Lower leg skin (tissue), 4 donors: ENCODE measurements around the gene DOCK3. TPM values are rescaled to one million over a fixed set of nuclear protein-coding genes. Genes with fewer than 3 reads are reported as not detected.
A peak's percentile ranks its signal among the peaks of the same experiment; 100 is the strongest.

ENCODE experiments used
- DNase-seq, 2 donors: peaks; one replicate each; pipeline ENCODE4 v3.0.0-alpha.2; 2019; ENCODE audit warnings: low spot score in 2 of 2
- H3K4me3 ChIP-seq: fragments of 200-600 bp; sonication (generic); 2 replicates; pipeline ENCODE4 v1.5.1; 2017; ENCODE audit warnings: mild to moderate bottlenecking, low read depth; ENCODE audit not compliant: poor library complexity, severe bottlenecking
- POLR2A ChIP-seq, 2 donors: fragments of 450-650 bp; IDR thresholded peaks; one replicate each; pipeline ENCODE4 v1.6.1; 2016 to 2017; ENCODE audit warnings: antibody characterized with exemption in 2 of 2, mild to moderate bottlenecking in 1 of 2, moderate library complexity in 1 of 2
- WGBS, 2 donors: methylation state at CpG; one replicate each; pipeline ENCODE4 v1.1.5; 2018; 5-methylcytosine and 5-hydroxymethylcytosine counted together
- intact Hi-C: fragments of 100-400 bp; cut with DNase I; formaldehyde crosslinking; loops from one replicate; pipeline ENCODE4 v1.15.0; 2023; ENCODE audit warnings: low total_unique reads
- total RNA-seq, 4 donors: library from RNA; depleted of rRNA; stranded (reverse); fragments of >200 nt; gene quantifications; one replicate each; pipeline ENCODE4 v1.1.0, GENCODE V29; 2016
- TF ChIP-seq, protein P1 (sequence below), 3 donors: fragments of 450-650 bp; IDR thresholded peaks; one replicate each; pipeline ENCODE4 v1.5.1; 2016; ENCODE audit warnings: antibody characterized with exemption in 3 of 3, mild to moderate bottlenecking in 3 of 3, moderate library complexity in 2 of 3

Gene DOCK3
- total RNA-seq, 4 donors from 2014 or later: 2.0 to 4.5 (median 3.0) TPM

DNA sequence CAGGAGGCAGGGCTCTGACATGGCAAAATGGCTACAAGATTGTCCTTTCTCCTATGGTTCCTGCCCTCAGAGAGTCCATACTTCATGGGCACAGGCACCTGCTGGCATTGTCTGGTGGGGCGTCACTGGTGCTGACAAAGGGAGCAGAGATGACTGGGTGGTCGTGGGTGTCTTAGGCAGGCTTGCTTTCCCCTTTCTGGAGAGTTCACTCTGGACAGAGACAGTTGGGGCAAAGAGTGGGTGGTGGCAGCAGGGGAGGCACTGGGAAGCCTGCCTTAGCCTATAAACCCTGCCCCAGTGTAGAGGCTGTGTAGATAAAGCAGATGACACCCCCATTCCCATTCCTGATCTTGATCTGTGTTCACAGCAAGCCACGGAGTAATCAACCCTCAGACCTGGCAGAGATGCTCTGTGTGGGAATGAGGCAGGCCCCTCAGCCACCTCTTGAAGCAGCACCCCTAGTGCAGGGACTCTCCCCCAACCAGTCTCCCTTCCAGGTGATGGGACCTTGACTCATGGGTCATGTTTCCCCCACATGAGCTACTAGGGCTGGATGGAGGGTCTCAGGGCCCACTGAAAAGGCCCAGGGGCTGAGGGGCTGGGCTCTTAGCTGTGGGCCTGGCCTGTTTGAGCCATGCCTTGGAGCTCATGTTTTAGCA lies 20.7 kb upstream of the DOCK3 start:
- TF ChIP-seq POLR2A (IDR thresholded peaks at IDR 0.05): no peak
- TF ChIP-seq, protein P1, sequence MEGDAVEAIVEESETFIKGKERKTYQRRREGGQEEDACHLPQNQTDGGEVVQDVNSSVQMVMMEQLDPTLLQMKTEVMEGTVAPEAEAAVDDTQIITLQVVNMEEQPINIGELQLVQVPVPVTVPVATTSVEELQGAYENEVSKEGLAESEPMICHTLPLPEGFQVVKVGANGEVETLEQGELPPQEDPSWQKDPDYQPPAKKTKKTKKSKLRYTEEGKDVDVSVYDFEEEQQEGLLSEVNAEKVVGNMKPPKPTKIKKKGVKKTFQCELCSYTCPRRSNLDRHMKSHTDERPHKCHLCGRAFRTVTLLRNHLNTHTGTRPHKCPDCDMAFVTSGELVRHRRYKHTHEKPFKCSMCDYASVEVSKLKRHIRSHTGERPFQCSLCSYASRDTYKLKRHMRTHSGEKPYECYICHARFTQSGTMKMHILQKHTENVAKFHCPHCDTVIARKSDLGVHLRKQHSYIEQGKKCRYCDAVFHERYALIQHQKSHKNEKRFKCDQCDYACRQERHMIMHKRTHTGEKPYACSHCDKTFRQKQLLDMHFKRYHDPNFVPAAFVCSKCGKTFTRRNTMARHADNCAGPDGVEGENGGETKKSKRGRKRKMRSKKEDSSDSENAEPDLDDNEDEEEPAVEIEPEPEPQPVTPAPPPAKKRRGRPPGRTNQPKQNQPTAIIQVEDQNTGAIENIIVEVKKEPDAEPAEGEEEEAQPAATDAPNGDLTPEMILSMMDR (IDR thresholded peaks at IDR 0.05): no peak
- no peak for DNase-seq
- WGBS, 2 donors: 77 to 81% methylated on average over 3 of the region's 3 CpGs
- intact Hi-C loops: no loop called here
- no peak overlapping the region for H3K4me3 ChIP-seq

DNA sequence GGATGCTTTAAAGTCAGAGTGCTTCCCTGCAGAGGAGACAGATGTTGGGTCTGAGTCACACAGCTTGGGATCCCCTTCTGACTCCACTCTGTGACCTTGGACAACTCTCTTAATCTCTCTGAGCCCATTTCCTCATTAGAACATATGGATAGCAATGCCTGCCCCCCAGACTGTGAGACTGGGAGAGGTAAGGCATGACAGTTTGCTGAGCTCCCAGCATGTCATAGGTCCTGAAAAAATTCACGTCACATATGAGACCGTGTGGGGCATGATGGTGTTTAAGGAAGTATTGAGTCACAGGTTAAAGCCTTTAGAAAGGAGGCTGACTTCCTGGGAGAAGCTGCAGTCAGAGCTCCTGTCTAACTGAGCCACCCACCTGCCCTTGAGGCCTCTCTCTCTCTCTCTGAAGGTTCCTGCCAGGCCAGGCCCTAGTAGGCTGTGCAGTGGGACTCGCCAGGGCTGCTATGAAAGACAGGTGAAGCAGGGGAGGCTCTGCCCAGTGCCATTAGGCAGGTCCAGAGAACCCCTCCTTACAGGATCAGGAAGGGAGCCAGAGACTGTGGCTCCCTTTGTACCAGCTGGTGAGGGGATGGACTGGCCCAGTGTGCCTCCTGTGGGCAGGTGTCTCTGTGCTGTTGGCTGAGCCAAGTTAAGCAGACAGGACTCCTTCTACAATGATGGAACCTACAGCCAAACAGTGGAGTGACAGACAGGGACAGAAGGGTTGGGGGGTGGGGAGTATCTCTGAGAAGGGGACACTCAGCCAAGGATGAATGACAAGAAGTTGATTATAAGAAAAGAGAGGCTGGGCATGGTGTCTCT lies 19.5 kb upstream of the DOCK3 start:
- no peak overlapping the region for H3K4me3 ChIP-seq
- 64 to 69% methylated on average over 2 of the region's 3 CpGs for WGBS, 2 donors
- no peak for DNase-seq
- intact Hi-C loops: no loop called here
- no peak for TF ChIP-seq POLR2A (IDR thresholded peaks at IDR 0.05)
- TF ChIP-seq, protein P1 (IDR thresholded peaks at IDR 0.05): no peak

DNA sequence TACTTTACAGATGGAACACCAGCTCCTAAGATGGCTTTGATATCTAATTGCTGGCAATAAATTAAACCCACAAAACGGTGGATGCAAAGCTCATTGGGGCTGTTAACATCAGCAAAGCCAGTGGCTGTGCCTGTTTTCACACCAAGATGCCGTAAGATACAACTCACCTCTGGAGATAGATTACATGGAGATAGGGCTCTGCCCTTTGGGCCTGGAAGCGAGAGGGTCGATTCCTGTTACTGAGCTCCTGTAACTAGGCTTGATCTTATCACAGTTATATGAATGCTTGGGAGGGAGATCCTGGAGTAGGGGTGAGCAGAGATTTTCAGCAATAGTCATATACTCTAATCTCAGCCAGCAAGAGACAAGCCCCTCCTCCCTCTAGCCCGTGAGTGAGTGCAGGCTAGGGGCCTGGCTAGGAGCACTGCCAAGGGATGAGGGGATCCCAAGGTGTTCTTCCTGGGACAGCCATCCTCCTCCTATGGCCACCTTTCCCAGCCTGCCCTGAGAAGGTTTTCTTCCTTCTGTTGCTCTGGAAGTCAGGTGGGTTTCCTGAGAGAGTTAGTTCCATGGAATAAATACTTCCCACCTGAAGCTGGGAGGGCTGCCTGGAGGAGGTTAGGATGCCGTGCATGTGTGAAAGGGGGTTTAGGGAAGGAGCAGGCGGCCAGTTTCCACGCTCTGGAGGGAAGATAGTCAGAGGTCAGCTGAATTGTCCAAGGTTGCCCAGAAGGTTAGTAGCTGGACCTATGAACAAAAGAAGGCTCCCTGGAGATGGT lies 18.1 kb upstream of the DOCK3 start:
- intact Hi-C loops: no loop called here
- 60 to 61% methylated on average over 8 of the region's 8 CpGs for WGBS, 2 donors
- peak in 1 of 2 donors; percentile 50 for DNase-seq
- no peak overlapping the region for H3K4me3 ChIP-seq
- TF ChIP-seq, protein P1 (IDR thresholded peaks at IDR 0.05): no peak
- TF ChIP-seq POLR2A (IDR thresholded peaks at IDR 0.05): no peak

DNA sequence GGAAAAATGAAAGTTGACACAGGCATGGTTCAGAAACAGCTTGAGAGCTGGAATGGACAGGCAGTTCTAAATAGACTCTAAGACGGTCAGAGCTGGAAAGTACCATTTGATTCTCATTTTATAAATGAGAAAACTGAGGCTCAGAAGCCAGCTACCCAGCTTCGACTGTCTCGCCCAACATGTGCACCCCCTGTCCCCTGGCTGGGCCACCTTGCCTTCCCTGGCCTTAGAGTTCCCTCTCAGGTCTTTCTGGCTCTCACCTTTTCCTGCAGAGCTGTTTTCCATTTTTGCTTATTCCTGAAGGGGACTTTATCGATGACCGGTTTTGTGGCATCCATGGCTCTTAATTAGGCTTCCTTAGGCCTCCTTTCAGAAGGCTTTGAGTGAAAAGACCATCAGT lies 17.3 kb upstream of the DOCK3 start:
- intact Hi-C loops: no loop called here
- WGBS, 2 donors: 94 to 100% methylated on average over 5 of the region's 5 CpGs
- no peak for DNase-seq
- TF ChIP-seq, protein P1 (IDR thresholded peaks at IDR 0.05): no peak
- TF ChIP-seq POLR2A (IDR thresholded peaks at IDR 0.05): no peak
- no peak overlapping the region for H3K4me3 ChIP-seq

DNA sequence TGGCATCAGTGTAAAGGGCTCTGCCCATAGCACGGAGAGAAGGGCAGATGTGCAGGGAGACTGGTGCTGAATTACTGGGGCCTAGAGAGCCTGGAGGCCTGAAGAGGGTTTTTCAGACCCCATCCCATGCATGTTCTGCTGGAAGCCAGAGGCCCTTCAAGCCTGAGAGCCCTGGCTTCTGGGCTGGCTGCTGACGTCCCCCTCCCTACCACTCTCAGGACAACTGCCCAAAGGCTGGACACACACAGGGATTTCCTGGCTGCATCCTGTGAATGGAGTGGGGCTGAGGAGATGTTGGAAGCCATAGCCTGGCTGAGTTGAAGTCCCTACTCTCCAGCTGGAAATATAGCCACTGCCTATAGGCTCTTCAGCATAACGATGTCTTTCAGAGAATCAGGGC lies 16.9 kb upstream of the DOCK3 start:
- no peak overlapping the region for H3K4me3 ChIP-seq
- no peak for TF ChIP-seq POLR2A (IDR thresholded peaks at IDR 0.05)
- TF ChIP-seq, protein P1 (IDR thresholded peaks at IDR 0.05): no peak
- intact Hi-C loops: no loop called here
- 89 to 92% methylated on average over 3 of the region's 3 CpGs for WGBS, 2 donors
- peak in 1 of 2 donors; percentile 23 for DNase-seq
